NB4 (cell line): ENCODE results near the gene CDX2.

Experiments
- MAX ChIP-seq: IDR thresholded peaks from 2 replicates; pipeline ENCODE4 v1.6.1; 2011; ENCODE audit warnings: low read depth, low read length
- MYC ChIP-seq: IDR thresholded peaks from 2 replicates; pipeline ENCODE4 v1.6.1; 2011; ENCODE audit warnings: low read depth, low read length
- POLR2A ChIP-seq: IDR thresholded peaks from 2 replicates; pipeline ENCODE4 v1.6.1; 2011; ENCODE audit warnings: mild to moderate bottlenecking; ENCODE audit not compliant: insufficient read length; ENCODE audit errors: extremely low read depth
- TF ChIP-seq, protein P1 (sequence below): IDR thresholded peaks from one replicate; pipeline ENCODE4 v1.5.1; 2012; ENCODE audit warnings: low read depth, low read length

- TF ChIP-seq, protein P1, sequence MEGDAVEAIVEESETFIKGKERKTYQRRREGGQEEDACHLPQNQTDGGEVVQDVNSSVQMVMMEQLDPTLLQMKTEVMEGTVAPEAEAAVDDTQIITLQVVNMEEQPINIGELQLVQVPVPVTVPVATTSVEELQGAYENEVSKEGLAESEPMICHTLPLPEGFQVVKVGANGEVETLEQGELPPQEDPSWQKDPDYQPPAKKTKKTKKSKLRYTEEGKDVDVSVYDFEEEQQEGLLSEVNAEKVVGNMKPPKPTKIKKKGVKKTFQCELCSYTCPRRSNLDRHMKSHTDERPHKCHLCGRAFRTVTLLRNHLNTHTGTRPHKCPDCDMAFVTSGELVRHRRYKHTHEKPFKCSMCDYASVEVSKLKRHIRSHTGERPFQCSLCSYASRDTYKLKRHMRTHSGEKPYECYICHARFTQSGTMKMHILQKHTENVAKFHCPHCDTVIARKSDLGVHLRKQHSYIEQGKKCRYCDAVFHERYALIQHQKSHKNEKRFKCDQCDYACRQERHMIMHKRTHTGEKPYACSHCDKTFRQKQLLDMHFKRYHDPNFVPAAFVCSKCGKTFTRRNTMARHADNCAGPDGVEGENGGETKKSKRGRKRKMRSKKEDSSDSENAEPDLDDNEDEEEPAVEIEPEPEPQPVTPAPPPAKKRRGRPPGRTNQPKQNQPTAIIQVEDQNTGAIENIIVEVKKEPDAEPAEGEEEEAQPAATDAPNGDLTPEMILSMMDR: no peak
- TF ChIP-seq POLR2A (no peak), MAX (no peak), MYC (no peak)
Measured at GRCh38 chr13:27917121-27917947, 51.8 kb downstream of the CDX2 start.
